Sciatic nerve (tissue), 2 donors: ENCODE measurements around the gene ELF2. TPM values are rescaled to one million over a fixed set of nuclear protein-coding genes. Genes with fewer than 3 reads are reported as not detected.
"Not testable (repeated sequence)": the region's sequence is repeated elsewhere in the genome, so short reads cannot be mapped to it uniquely, and the experiment has no call there.

Experiments
- ATAC-seq: fragments of 200-7000 bp; cut with Tn5 transposase; one replicate; pipeline ENCODE4 v1.9.1; 2020; ENCODE audit warnings: mild to moderate bottlenecking, moderate library complexity
- DNase-seq: peaks from one replicate; pipeline ENCODE4 v3.0.0-alpha.2; 2020; ENCODE audit warnings: low spot score
- intact Hi-C: fragments of 100-400 bp; cut with DNase I; formaldehyde crosslinking; loops from one replicate; pipeline ENCODE4 v1.14.2; 2022
- total RNA-seq: library from RNA; stranded (reverse); fragmentation: NEBNext Ultra II Directional; extraction: Animal tissue kit (Norgen Biotek cat#: 25700); gene quantifications from one replicate; pipeline ENCODE4 v1.2.1, GENCODE V29; 2021
- donor health status: DM: no; HTN: no; CAD: no.
- donor health status: DM: no; HTN: no; CAD: no.

ELF2 gene
- total RNA-seq, 1 donor from 2014 or later, result 81.0 TPM

GRCh38 chr4:139011225-139011950 lies 165.6 kb downstream of the ELF2 start:
- DNase-seq (no peak), ATAC-seq (no peak)
- intact Hi-C loops, result no loop called here

GRCh38 chr4:139009702-139010101 lies 167.3 kb downstream of the ELF2 start:
- no peak for ATAC-seq
- DNase-seq, result no peak
- intact Hi-C loops, result no loop called here

- intact Hi-C loops, ATAC-seq, DNase-seq: not testable (repeated sequence)
Measured at GRCh38 chr4:139008278-139008677, 168.7 kb downstream of the ELF2 start.

- no peak for ATAC-seq
- DNase-seq, result no peak
- intact Hi-C loops, result no loop called here
Measured at GRCh38 chr4:139007640-139008039, 169.4 kb downstream of the ELF2 start.

Other genes starting within 250 kb of the ELF2 start
- 4.1 TPM for gene NOCT, start 161.4 kb downstream of the ELF2 start, total RNA-seq
- 1.4 TPM for gene MGARP, start 103.0 kb upstream of the ELF2 start, total RNA-seq
- 41.9 TPM for gene NAA15, start 124.3 kb upstream of the ELF2 start, total RNA-seq
- 36.5 TPM for gene NDUFC1, start 125.3 kb upstream of the ELF2 start, total RNA-seq